Lung (tissue), 12 donors: ENCODE results near the gene SLC37A4. TPM values are rescaled to one million over a fixed set of nuclear protein-coding genes. Genes with fewer than 3 reads are reported as not detected.

ENCODE experiments used
- ATAC-seq: fragments of 200-7000 bp; cut with Tn5 transposase; one replicate; pipeline ENCODE4 v1.9.1; 2020; ENCODE audit warnings: moderate number of reproducible peaks; ENCODE audit not compliant: insufficient read depth, low FRiP score
- DNase-seq, 3 donors: peaks; one replicate each; pipeline ENCODE4 v3.0.0-alpha.2; 2013 to 2017
- H3K27ac ChIP-seq, 2 donors: one replicate each; pipeline ENCODE4 v1.5.1; 2013; ENCODE audit warnings: mild to moderate bottlenecking in 2 of 2, moderate library complexity in 2 of 2, control low read depth in 1 of 2, inconsistent platforms in 1 of 2, low read depth in 1 of 2, low read length in 1 of 2
- H3K27me3 ChIP-seq, 3 donors: one replicate each; pipeline ENCODE4 v1.5.1; 2013; ENCODE audit warnings: low read length in 2 of 3; ENCODE audit not compliant: control insufficient read depth in 3 of 3, insufficient read depth in 3 of 3
- H3K36me3 ChIP-seq, 4 donors: one replicate each; pipeline ENCODE4 v1.5.1; 2013; ENCODE audit warnings: low read length in 4 of 4, mild to moderate bottlenecking in 1 of 4, moderate library complexity in 1 of 4; ENCODE audit not compliant: control insufficient read depth in 4 of 4, insufficient read depth in 4 of 4
- H3K4me1 ChIP-seq, 5 donors: one replicate each; pipeline ENCODE4 v1.5.1; 2013; ENCODE audit warnings: low read length in 5 of 5, mild to moderate bottlenecking in 2 of 5, moderate library complexity in 1 of 5; ENCODE audit not compliant: control insufficient read depth in 5 of 5, insufficient read depth in 5 of 5
- H3K4me3 ChIP-seq: one replicate; pipeline ENCODE4 v1.5.1; 2013; ENCODE audit warnings: mild to moderate bottlenecking, control low read depth, moderate library complexity
- H3K9ac ChIP-seq, 2 donors: one replicate each; pipeline ENCODE4 v1.5.1; 2013; ENCODE audit warnings: low read length in 2 of 2, control low read depth in 1 of 2; ENCODE audit not compliant: insufficient read depth in 1 of 2
- H3K9me3 ChIP-seq, 4 donors: one replicate each; pipeline ENCODE4 v1.5.1; 2013; ENCODE audit warnings: low read length in 3 of 4, mild to moderate bottlenecking in 1 of 4, moderate library complexity in 1 of 4; ENCODE audit not compliant: control insufficient read depth in 4 of 4, insufficient read depth in 3 of 4
- WGBS, 2 donors: extraction: QIAGEN DNeasy Blood & Tissue Kit; methylation state at CpG; one replicate each; pipeline ENCODE4 v1.1.7; 2013; 5-methylcytosine and 5-hydroxymethylcytosine counted together
- polyA plus RNA-seq, 2 donors: library from polyadenylated mRNA; stranded (reverse); fragments of 200-250 nt; gene quantifications; one replicate each; pipeline ENCODE4 v1.2.1, GENCODE V29; 2013
- total RNA-seq, 2 donors: library from RNA; depleted of rRNA in 1 of 2; stranded (reverse); fragments of >200 nt in 1 of 2; gene quantifications; one replicate each; pipeline ENCODE4 v1.2.1, GENCODE V29; 2014 to 2021
- TF ChIP-seq, protein P1 (sequence below): IDR thresholded peaks from 2 replicates; pipeline ENCODE4 v1.5.1; 2012; ENCODE audit warnings: mild to moderate bottlenecking; ENCODE audit errors: control extremely low read depth, extremely low read depth
- donor health status: control.
- donor health status: control.
- donor health status: Bipolar disorder and iron deficiency.
- donor health status: healthy.
- donor health status: DM: yes; HTN: yes; CAD: no.

SLC37A4 gene
- total and polyA plus RNA-seq, 4 donors = 8.2 to 16.2 (median 13.5) TPM

DNA sequence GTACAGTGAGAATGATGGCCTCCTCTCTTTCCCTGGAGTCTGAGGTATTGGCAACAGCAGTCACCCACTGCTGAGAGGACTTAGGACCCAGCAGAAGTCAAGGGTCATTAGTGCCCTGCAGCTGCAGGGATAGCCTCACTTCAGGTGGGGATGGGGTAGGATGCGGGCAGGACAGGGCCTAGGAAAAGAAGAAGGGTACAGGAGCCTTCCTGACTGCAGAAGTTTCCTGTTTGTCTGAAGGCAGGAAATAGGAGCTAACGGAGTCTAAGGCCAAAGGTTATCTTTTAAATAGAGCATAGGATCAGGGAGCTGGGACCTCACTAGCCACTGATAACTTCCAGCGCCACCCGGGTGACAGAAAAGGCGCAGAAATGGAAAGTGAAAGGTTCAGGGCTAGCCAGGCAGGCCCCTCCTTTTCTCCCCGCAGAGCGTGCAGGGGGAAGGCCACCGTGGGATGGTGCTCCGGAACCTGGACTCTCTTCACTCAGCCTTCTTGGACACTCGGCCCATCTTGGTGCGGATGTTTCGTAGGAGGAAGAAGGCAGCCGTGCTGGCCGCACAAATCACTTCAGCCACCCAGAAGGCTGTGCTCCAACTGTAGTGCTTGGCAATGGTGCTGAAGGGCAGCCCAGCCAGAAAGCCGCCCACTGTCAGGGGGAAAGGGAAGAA, 6.1 kb downstream of the SLC37A4 start:
- Histone ChIP-seq H3K9me3 (no peaks in the 10 kb centered on the region), H3K27me3 (no peaks in the 10 kb centered on the region), H3K36me3 (peaks cover 10 to 25% (median 17%) of the 10 kb centered on the region in 4 donors), H3K4me1 (peaks cover 0 to 28% (median 14%) of the 10 kb centered on the region in 5 donors), H3K4me3 (no peak overlapping the region), H3K9ac (no peak overlapping the region), H3K27ac (peak overlapping the region in 1 of 2 donors; percentile 52)
- DNase-seq = no peak
- ATAC-seq = no peak
- TF ChIP-seq, protein P1, sequence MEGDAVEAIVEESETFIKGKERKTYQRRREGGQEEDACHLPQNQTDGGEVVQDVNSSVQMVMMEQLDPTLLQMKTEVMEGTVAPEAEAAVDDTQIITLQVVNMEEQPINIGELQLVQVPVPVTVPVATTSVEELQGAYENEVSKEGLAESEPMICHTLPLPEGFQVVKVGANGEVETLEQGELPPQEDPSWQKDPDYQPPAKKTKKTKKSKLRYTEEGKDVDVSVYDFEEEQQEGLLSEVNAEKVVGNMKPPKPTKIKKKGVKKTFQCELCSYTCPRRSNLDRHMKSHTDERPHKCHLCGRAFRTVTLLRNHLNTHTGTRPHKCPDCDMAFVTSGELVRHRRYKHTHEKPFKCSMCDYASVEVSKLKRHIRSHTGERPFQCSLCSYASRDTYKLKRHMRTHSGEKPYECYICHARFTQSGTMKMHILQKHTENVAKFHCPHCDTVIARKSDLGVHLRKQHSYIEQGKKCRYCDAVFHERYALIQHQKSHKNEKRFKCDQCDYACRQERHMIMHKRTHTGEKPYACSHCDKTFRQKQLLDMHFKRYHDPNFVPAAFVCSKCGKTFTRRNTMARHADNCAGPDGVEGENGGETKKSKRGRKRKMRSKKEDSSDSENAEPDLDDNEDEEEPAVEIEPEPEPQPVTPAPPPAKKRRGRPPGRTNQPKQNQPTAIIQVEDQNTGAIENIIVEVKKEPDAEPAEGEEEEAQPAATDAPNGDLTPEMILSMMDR = no peak
- WGBS, 2 donors = 69 to 74% methylated on average over 15 of the region's 15 CpGs

DNA sequence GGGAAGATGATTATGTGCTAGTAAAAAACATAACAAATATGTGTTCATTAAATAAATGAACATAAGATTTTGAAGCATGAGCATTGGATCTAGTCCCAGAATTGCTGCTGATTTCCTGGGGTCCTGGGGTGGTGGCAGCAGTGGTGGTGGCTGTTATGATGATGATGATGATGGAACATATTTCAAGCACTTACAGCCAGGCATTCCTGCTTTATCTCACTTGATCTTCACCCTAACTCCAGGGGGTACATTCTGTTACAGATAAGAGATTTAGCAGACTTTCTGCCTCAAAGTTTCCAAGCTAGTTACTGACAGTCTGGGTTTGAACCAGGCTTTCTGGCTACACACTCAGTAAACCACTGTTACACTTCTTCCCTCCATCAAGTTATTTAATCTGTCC, 6.9 kb downstream of the SLC37A4 start:
- no peak overlapping the region for H3K27ac ChIP-seq
- no peak for DNase-seq
- no peaks in the 10 kb centered on the region for H3K9me3 ChIP-seq
- no peak for ATAC-seq
- TF ChIP-seq, protein P1 = no peak
- H3K4me3 ChIP-seq = no peak overlapping the region
- peaks cover 10 to 23% (median 17%) of the 10 kb centered on the region in 4 donors for H3K36me3 ChIP-seq
- no peaks in the 10 kb centered on the region for H3K27me3 ChIP-seq
- H3K4me1 ChIP-seq = peaks cover 0 to 22% (median 9%) of the 10 kb centered on the region in 5 donors
- H3K9ac ChIP-seq = no peak overlapping the region

DNA sequence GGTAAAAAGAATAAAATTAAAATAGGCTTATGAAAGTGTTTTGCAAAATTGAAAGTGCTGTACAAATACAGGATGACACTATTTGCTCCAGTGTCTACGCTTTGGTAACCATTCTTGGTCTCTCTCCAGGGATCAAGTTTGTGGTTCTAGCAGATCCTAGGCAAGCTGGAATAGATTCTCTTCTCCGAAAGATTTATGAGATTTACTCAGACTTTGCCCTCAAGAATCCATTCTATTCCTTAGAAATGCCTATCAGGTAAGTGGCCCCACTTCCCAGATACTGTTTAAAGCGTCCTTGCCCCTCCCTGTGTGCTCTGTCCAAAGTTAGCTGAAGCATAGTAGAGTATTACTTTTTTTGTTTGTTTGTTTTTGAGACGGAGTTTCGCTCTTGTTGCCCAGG, 9.0 kb downstream of the SLC37A4 start:
- peaks cover 10 to 26% (median 17%) of the 10 kb centered on the region in 4 donors for H3K36me3 ChIP-seq
- H3K4me3 ChIP-seq = no peak overlapping the region
- DNase-seq = no peak
- H3K27me3 ChIP-seq = no peaks in the 10 kb centered on the region
- ATAC-seq = no peak
- no peak overlapping the region for H3K27ac ChIP-seq
- H3K4me1 ChIP-seq = peaks cover 1 to 28% (median 10%) of the 10 kb centered on the region in 5 donors
- 89 to 91% methylated on average over 5 of the region's 5 CpGs for WGBS, 2 donors
- TF ChIP-seq, protein P1 = no peak
- H3K9ac ChIP-seq = no peak overlapping the region
- H3K9me3 ChIP-seq = no peaks in the 10 kb centered on the region
